Measurements from ENCODE around the gene CNTFR. TPM values are rescaled to one million over a fixed set of nuclear protein-coding genes. Genes with fewer than 3 reads are reported as not detected.

The CNTFR gene
- total RNA-seq, 1 experiment from 2014 or later = not detected

GRCh38 chr9:34572628-34573027 is 16.9 kb downstream of the CNTFR start:
- no peak for DNase-seq (ENCODE audit: low spot score)

- no peak for DNase-seq (ENCODE audit: low spot score)
These were observed 17.4 kb downstream of the CNTFR start for GRCh38 chr9:34572092-34572491.

- DNase-seq (ENCODE audit: low spot score) = no peak
These were observed 18.1 kb downstream of the CNTFR start for GRCh38 chr9:34571481-34571810.

- DNase-seq (ENCODE audit: low spot score) = no peak
These were observed 18.6 kb downstream of the CNTFR start for GRCh38 chr9:34570809-34571480.

- no peak for DNase-seq (ENCODE audit: low spot score)
These were observed 19.1 kb downstream of the CNTFR start for GRCh38 chr9:34570376-34570775.

GRCh38 chr9:34568774-34569173 is 20.8 kb downstream of the CNTFR start:
- DNase-seq (ENCODE audit: low spot score) = no peak

GRCh38 chr9:34568133-34568532 is 21.4 kb downstream of the CNTFR start:
- DNase-seq (ENCODE audit: low spot score) = no peak

GRCh38 chr9:34566972-34567371 is 22.6 kb downstream of the CNTFR start:
- no peak for DNase-seq (ENCODE audit: low spot score)

GRCh38 chr9:34566322-34566721 is 23.2 kb downstream of the CNTFR start:
- DNase-seq (ENCODE audit: low spot score) = no peak

- no peak for DNase-seq (ENCODE audit: low spot score)
These were observed 23.7 kb downstream of the CNTFR start for GRCh38 chr9:34565856-34566255.

GRCh38 chr9:34564617-34565016 is 24.9 kb downstream of the CNTFR start:
- no peak for DNase-seq (ENCODE audit: low spot score)

GRCh38 chr9:34563262-34563661 is 26.3 kb downstream of the CNTFR start:
- no peak for DNase-seq (ENCODE audit: low spot score)

- no peak for DNase-seq (ENCODE audit: low spot score)
These were observed 27.3 kb downstream of the CNTFR start for GRCh38 chr9:34562135-34562745.

- no peak for DNase-seq (ENCODE audit: low spot score)
These were observed 28.8 kb downstream of the CNTFR start for GRCh38 chr9:34560599-34561214.

- peak; percentile 27 for DNase-seq (ENCODE audit: low spot score)
These were observed 29.7 kb downstream of the CNTFR start for GRCh38 chr9:34559624-34560455.

- DNase-seq (ENCODE audit: low spot score) = no peak
These were observed 30.5 kb downstream of the CNTFR start for GRCh38 chr9:34558919-34559623.

GRCh38 chr9:34558364-34558763 is 31.2 kb downstream of the CNTFR start:
- DNase-seq (ENCODE audit: low spot score) = no peak

- no peak for DNase-seq (ENCODE audit: low spot score)
These were observed 31.9 kb downstream of the CNTFR start for GRCh38 chr9:34557426-34558321.

GRCh38 chr9:34556949-34557348 is 32.6 kb downstream of the CNTFR start:
- no peak for DNase-seq (ENCODE audit: low spot score)

GRCh38 chr9:34555936-34556525 is 33.5 kb downstream of the CNTFR start:
- DNase-seq (ENCODE audit: low spot score) = no peak

Data from A172 (cell line).